Ascending aorta (tissue), 2 donors: ENCODE measurements around the gene NATD1. TPM values are rescaled to one million over a fixed set of nuclear protein-coding genes. Genes with fewer than 3 reads are reported as not detected.

Experiments used
- DNase-seq, 2 donors: peaks; one replicate each; pipeline ENCODE4 v3.0.0-alpha.2; 2019; ENCODE audit warnings: low spot score in 2 of 2
- H3K27ac ChIP-seq, 2 donors: fragments of 200-600 bp; sonication (generic); one replicate each; pipeline ENCODE4 v1.5.1; 2016 to 2017; ENCODE audit warnings: mild to moderate bottlenecking in 1 of 2
- H3K27me3 ChIP-seq: fragments of 200-600 bp; sonication (generic); one replicate; pipeline ENCODE4 v1.5.1; 2017
- H3K36me3 ChIP-seq, 2 donors: fragments of 200-600 bp; sonication (generic); one replicate each; pipeline ENCODE4 v1.5.1; 2016
- H3K4me1 ChIP-seq, 2 donors: fragments of 200-600 bp; sonication (generic); one replicate each; pipeline ENCODE4 v1.5.1; 2016 to 2017; ENCODE audit warnings: mild to moderate bottlenecking in 1 of 2
- H3K4me3 ChIP-seq, 2 donors: fragments of 200-600 bp; sonication (generic); one replicate each; pipeline ENCODE4 v1.5.1; 2016 to 2017; ENCODE audit warnings: mild to moderate bottlenecking in 1 of 2
- H3K9me3 ChIP-seq, 2 donors: fragments of 200-600 bp; sonication (generic); one replicate each; pipeline ENCODE4 v1.5.1; 2016
- intact Hi-C: fragments of 100-400 bp; cut with DNase I; formaldehyde crosslinking; loops from one replicate; pipeline ENCODE4 v1.15.1; 2023
- total RNA-seq: library from RNA; depleted of rRNA; stranded (reverse); fragments of >200 nt; gene quantifications from one replicate; pipeline ENCODE4 v1.1.0, GENCODE V29; 2016
- TF ChIP-seq, protein P1 (sequence below), 3 experiments: fragments of 200-600 bp in 2 of 3; fragments of 450-650 bp in 1 of 3; sonication (generic) in 2 of 3; IDR thresholded peaks; one replicate each; pipeline ENCODE4 v1.5.1; 2016 to 2019; ENCODE audit warnings: antibody characterized with exemption in 3 of 3, mild to moderate bottlenecking in 1 of 3, moderate library complexity in 1 of 3

NATD1 gene
- total RNA-seq, 1 donor from 2014 or later: 13.4 TPM

- Histone ChIP-seq H3K4me1 (peaks cover 0 to 15% of the 10 kb centered on the region in 2 donors), H3K36me3 (peaks cover 3 to 17% of the 10 kb centered on the region in 2 donors), H3K4me3 (no peak overlapping the region), H3K27ac (peak overlapping the region; percentile 27 to 35), H3K9me3 (no peaks in the 10 kb centered on the region), H3K27me3 (no peaks in the 10 kb centered on the region)
- intact Hi-C loops: no loop called here
- DNase-seq: no peak
- TF ChIP-seq, protein P1, sequence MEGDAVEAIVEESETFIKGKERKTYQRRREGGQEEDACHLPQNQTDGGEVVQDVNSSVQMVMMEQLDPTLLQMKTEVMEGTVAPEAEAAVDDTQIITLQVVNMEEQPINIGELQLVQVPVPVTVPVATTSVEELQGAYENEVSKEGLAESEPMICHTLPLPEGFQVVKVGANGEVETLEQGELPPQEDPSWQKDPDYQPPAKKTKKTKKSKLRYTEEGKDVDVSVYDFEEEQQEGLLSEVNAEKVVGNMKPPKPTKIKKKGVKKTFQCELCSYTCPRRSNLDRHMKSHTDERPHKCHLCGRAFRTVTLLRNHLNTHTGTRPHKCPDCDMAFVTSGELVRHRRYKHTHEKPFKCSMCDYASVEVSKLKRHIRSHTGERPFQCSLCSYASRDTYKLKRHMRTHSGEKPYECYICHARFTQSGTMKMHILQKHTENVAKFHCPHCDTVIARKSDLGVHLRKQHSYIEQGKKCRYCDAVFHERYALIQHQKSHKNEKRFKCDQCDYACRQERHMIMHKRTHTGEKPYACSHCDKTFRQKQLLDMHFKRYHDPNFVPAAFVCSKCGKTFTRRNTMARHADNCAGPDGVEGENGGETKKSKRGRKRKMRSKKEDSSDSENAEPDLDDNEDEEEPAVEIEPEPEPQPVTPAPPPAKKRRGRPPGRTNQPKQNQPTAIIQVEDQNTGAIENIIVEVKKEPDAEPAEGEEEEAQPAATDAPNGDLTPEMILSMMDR (IDR thresholded peaks at IDR 0.05): no peak
These were observed 61.5 kb downstream of the NATD1 start for GRCh38 chr17:21191698-21192097.

DNA sequence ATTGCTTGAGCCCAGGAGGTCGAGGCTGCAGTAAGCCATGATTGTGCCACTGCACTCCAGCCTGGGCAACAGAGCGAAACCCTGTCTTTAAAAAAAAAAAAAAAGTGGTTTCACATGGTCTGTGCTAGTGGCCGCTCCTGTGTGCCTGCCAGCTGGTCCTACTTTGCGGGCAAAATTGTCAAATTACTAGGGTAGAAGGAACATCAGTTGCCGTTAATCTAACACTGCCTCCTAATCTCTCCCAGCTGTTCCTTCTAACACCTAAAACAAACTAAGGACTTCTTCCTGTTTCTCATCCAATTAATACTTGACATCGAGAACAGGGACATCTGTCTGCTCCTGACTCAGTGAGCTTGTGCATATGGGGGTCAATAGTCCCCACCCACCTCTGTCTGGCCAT lies 63.1 kb downstream of the NATD1 start:
- peaks cover 0 to 13% of the 10 kb centered on the region in 2 donors for H3K4me1 ChIP-seq
- no peaks in the 10 kb centered on the region for H3K9me3 ChIP-seq
- peak overlapping the region in 1 of 2 donors; percentile 27 for H3K27ac ChIP-seq
- H3K27me3 ChIP-seq: no peaks in the 10 kb centered on the region
- H3K36me3 ChIP-seq: peaks cover 0 to 27% of the 10 kb centered on the region in 2 donors
- H3K4me3 ChIP-seq: no peak overlapping the region
- DNase-seq: no peak
- intact Hi-C loops: no loop called here
- TF ChIP-seq, protein P1 (IDR thresholded peaks at IDR 0.05): no peak

GRCh38 chr17:21189361-21189760 lies 63.8 kb downstream of the NATD1 start:
- no peak overlapping the region for H3K27ac ChIP-seq
- H3K9me3 ChIP-seq: no peaks in the 10 kb centered on the region
- intact Hi-C loops: no loop called here
- H3K4me1 ChIP-seq: peaks cover 0 to 6% of the 10 kb centered on the region in 2 donors
- peaks cover 0 to 35% of the 10 kb centered on the region in 2 donors for H3K36me3 ChIP-seq
- H3K27me3 ChIP-seq: no peaks in the 10 kb centered on the region
- no peak for DNase-seq
- H3K4me3 ChIP-seq: no peak overlapping the region
- TF ChIP-seq, protein P1 (IDR thresholded peaks at IDR 0.05): no peak

Other genes starting within 250 kb of the NATD1 start
- gene USP22, start 210.4 kb downstream of the NATD1 start, total RNA-seq: 170 TPM
- gene DHRS7B, start 126.4 kb downstream of the NATD1 start, total RNA-seq: 89.5 TPM
- 25.7 TPM for gene TMEM11, start 39.2 kb downstream of the NATD1 start, total RNA-seq
- 294 TPM for gene MAP2K3, start 31.3 kb upstream of the NATD1 start, total RNA-seq
- 13.2 TPM for gene KCNJ12, start 122.9 kb upstream of the NATD1 start, total RNA-seq